GM18499 (cell line): Measurements from ENCODE around the gene KIFC1.
"Not testable (repeated sequence)": the region's sequence is repeated elsewhere in the genome, so short reads cannot be mapped to it uniquely, and the experiment has no call there.

Source experiments
- ATAC-seq: cut with Tn5 transposase; IDR thresholded peaks from one replicate; pipeline ENCODE4 v1.9.1; 2021; ENCODE audit warnings: moderate number of reproducible peaks; ENCODE audit not compliant: insufficient read depth, unreplicated experiment

Gene KIFC1

GRCh38 chr6:33391278-33391921 is at the start of gene KIFC1:
KIFC1 (plus strand) TSS chr6:33391823; CDS start chr6:33391986, 163 bp downstream.
- peak; percentile 68 for ATAC-seq

GRCh38 chr6:33343606-33343952 is 48.0 kb upstream of the KIFC1 start:
- not testable (repeated sequence) for ATAC-seq

GRCh38 chr6:33343953-33344611 is 47.5 kb upstream of the KIFC1 start:
- ATAC-seq = no peak

- no peak for ATAC-seq
These were observed 46.6 kb upstream of the KIFC1 start for GRCh38 chr6:33344701-33345697.

- not testable (repeated sequence) for ATAC-seq
These were observed 44.7 kb upstream of the KIFC1 start for GRCh38 chr6:33346972-33347371.

GRCh38 chr6:33347816-33348215 is 43.8 kb upstream of the KIFC1 start:
- ATAC-seq = no peak

GRCh38 chr6:33355860-33356259 is 35.8 kb upstream of the KIFC1 start:
- ATAC-seq = not testable (repeated sequence)

- no peak for ATAC-seq
These were observed 35.3 kb upstream of the KIFC1 start for GRCh38 chr6:33356295-33356694.

GRCh38 chr6:33357160-33357871 is 34.3 kb upstream of the KIFC1 start:
- not testable (repeated sequence) for ATAC-seq

- ATAC-seq = no peak
These were observed 32.3 kb upstream of the KIFC1 start for GRCh38 chr6:33359331-33359730.

- not testable (repeated sequence) for ATAC-seq
These were observed 28.1 kb upstream of the KIFC1 start for GRCh38 chr6:33363486-33363885.

GRCh38 chr6:33364475-33365205 is 27.0 kb upstream of the KIFC1 start:
- ATAC-seq = not testable (repeated sequence)

- not testable (repeated sequence) for ATAC-seq
These were observed 26.2 kb upstream of the KIFC1 start for GRCh38 chr6:33365206-33365971.

GRCh38 chr6:33367009-33367714 is 24.5 kb upstream of the KIFC1 start:
- ATAC-seq = no peak

- not testable (repeated sequence) for ATAC-seq
These were observed 24.0 kb upstream of the KIFC1 start for GRCh38 chr6:33367715-33368025.

- ATAC-seq = not testable (repeated sequence)
These were observed 19.7 kb upstream of the KIFC1 start for GRCh38 chr6:33371901-33372300.

- no peak for ATAC-seq
These were observed 19.0 kb upstream of the KIFC1 start for GRCh38 chr6:33372526-33373123.
